ENCODE data around the gene RAB1B. TPM values are rescaled to one million over a fixed set of nuclear protein-coding genes. Genes with fewer than 3 reads are reported as not detected.

Gene RAB1B
- total and polyA plus RNA-seq, 10 of the 15 experiments (the other 5 are each of a cell fraction or from before 2014, with no cell fraction given), result 10.4 to 193 (median 96.9) TPM

DNA sequence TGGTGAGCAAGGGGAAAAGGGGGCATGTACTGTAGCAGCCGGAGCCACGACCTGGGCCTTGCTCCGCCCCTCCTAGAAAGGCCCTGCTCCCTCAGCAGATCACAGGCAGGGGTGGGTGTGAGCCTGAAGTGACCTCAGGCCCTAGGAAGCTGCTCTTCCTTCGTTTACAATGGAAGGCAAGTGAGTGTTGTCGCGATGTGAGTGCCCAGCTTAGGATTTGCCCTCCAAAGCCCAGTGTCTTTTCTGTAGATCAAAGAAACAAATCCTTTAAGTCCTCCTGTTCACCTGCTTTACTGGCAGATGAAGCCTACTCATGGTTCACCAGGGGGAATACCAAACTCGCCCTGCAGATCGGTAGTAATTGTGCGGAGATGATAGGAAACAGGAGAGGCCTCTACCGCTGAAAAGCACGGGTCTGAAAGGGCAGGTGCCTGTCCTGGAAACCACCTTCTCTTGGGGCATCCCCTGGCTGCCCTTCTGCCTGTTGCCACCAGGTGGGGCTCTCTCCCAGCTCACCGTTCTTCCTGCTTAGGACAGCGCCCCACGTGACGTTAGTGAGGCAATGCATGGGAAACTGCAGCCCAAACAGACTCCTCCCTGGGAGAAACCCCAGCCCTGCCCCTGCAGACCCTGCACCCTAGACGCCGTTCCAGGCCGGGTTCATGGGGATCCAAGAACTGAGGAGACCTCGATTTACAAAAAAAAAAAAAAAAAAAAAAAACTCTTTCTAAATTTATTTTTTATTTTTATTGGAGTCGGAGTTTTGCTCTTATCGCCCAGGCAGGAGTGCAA is 45.9 kb upstream of the RAB1B start (continued):
- TF ChIP-seq SMARCA5 (IDR thresholded peaks at IDR 0.05), result peak; percentile 96
- TF ChIP-seq IKZF1 (conservative IDR thresholded peaks at IDR 0.05), result peak; percentile 89
- peak; percentile 80; the same call in 1 of the 2 replicates for TF ChIP-seq TARDBP (IDR thresholded peaks at IDR 0.05; ENCODE audit: borderline replicate concordance)
- TF ChIP-seq MEF2B (IDR thresholded peaks at IDR 0.05; ENCODE audit: partially characterized antibody, poor library complexity, severe bottlenecking), result no peak
- TF ChIP-seq HDAC2 (IDR thresholded peaks at IDR 0.05), result no peak
- TF ChIP-seq RCOR1 (conservative IDR thresholded peaks at IDR 0.05; ENCODE audit: low read depth, low read length), result 0 out of 2 replicates have a peak, but pooled peaks have one; percentile 30
- TF ChIP-seq EED (IDR thresholded peaks at IDR 0.05; ENCODE audit: low read depth), result no peak; the same call in none of the 2 replicates
- TF ChIP-seq ATF2 (IDR thresholded peaks at IDR 0.05; ENCODE audit: low read length), result 0 out of 2 replicates have a peak, but pooled peaks have one; percentile 45
- TF ChIP-seq EGR1 (IDR thresholded peaks at IDR 0.05; ENCODE audit: borderline replicate concordance in 1 of 2, low read depth in 2 of 2, low read length in 2 of 2), result 0 out of 3 replicates have a peak, but pooled peaks of 1 of the 2 experiments have one; percentile 12
- no peak for TF ChIP-seq ELK1 (IDR thresholded peaks at IDR 0.05; ENCODE audit: low read depth, low read length)
- TF ChIP-seq, protein P1, sequence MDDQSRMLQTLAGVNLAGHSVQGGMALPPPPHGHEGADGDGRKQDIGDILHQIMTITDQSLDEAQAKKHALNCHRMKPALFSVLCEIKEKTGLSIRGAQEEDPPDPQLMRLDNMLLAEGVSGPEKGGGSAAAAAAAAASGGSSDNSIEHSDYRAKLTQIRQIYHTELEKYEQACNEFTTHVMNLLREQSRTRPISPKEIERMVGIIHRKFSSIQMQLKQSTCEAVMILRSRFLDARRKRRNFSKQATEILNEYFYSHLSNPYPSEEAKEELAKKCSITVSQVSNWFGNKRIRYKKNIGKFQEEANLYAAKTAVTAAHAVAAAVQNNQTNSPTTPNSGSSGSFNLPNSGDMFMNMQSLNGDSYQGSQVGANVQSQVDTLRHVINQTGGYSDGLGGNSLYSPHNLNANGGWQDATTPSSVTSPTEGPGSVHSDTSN (IDR thresholded peaks at IDR 0.05; ENCODE audit: insufficient replicate concordance, low read depth, low read length), result no peak
- TF ChIP-seq, protein P2, sequence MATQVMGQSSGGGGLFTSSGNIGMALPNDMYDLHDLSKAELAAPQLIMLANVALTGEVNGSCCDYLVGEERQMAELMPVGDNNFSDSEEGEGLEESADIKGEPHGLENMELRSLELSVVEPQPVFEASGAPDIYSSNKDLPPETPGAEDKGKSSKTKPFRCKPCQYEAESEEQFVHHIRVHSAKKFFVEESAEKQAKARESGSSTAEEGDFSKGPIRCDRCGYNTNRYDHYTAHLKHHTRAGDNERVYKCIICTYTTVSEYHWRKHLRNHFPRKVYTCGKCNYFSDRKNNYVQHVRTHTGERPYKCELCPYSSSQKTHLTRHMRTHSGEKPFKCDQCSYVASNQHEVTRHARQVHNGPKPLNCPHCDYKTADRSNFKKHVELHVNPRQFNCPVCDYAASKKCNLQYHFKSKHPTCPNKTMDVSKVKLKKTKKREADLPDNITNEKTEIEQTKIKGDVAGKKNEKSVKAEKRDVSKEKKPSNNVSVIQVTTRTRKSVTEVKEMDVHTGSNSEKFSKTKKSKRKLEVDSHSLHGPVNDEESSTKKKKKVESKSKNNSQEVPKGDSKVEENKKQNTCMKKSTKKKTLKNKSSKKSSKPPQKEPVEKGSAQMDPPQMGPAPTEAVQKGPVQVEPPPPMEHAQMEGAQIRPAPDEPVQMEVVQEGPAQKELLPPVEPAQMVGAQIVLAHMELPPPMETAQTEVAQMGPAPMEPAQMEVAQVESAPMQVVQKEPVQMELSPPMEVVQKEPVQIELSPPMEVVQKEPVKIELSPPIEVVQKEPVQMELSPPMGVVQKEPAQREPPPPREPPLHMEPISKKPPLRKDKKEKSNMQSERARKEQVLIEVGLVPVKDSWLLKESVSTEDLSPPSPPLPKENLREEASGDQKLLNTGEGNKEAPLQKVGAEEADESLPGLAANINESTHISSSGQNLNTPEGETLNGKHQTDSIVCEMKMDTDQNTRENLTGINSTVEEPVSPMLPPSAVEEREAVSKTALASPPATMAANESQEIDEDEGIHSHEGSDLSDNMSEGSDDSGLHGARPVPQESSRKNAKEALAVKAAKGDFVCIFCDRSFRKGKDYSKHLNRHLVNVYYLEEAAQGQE (IDR thresholded peaks at IDR 0.05; ENCODE audit: low read depth, low read length), result no peak
- TF ChIP-seq ESRRA (IDR thresholded peaks at IDR 0.05; ENCODE audit: low read length), result no peak; the same call in 1 of the 2 replicates
- TF ChIP-seq ZNF24 (IDR thresholded peaks at IDR 0.05), result no peak
- no peak for TF ChIP-seq IRF5 (IDR thresholded peaks at IDR 0.05; ENCODE audit: borderline replicate concordance)
- peak; percentile 84; the same call in 1 of the 2 replicates for TF ChIP-seq TCF3 (IDR thresholded peaks at IDR 0.05; ENCODE audit: borderline replicate concordance, insufficient read depth, low read depth, low read length)
- 0 out of 2 replicates have a peak, but pooled peaks have one; percentile 72 for TF ChIP-seq ZNF207 (IDR thresholded peaks at IDR 0.05; ENCODE audit: borderline replicate concordance)
- TF ChIP-seq PAX5 (IDR thresholded peaks at IDR 0.05; ENCODE audit: borderline replicate concordance, low read depth, low read length), result no peak
- no peak; the same call in 1 of the 2 replicates for TF ChIP-seq HDGF (IDR thresholded peaks at IDR 0.05)
